Nucleus accumbens (tissue), 56 donors: Measurements from ENCODE around the gene BYSL.

Source experiments
- DNase-seq, 56 donors: peaks; one replicate each; lab custom pipeline; 2025; lab: John Stamatoyannopoulos, UW

The BYSL gene

DNA sequence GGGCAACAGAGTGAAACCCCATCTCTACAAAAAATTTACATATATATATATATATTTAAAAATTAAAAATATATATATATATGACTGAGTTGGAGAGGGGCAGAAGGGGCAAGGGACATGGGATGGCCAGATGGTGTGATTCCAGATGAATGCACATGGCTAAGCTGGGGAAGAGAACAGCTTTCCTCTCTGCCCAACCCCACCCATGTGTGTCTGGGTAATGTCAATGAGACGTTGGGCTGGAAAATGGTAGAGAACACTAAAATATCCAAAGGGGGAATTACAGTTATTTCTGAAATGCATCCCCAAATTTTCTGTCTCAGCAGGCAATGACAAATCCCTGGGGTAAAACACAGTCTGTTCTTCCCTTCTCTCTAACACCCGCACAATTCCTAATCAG is 51.5 kb downstream of the BYSL start:
- DNase-seq: no peak

DNA sequence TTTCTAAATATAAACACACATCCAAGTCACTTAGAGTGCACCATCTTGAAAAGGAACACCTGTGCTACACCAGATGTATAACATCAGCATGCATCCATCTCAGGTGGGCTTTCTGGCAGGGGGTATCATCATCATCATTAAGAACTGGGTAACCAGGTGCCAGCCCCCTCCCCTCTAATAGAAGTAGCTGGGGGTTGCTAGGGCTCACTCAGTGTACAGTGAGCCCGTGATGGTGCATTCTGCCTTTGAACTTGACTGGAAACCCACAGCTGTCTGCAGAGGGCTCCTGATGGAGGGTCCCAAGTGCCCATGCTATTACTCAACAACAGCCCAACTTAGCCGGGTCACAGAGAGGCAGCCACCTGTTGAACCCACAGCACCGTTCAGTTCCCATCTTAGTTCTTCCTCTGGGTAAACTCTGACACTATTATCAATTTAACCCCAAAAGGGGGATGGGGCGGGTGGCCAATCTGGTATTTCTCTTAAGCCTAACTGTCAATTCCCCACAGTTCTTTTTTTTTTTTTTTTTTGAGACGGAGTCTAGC is 53.1 kb downstream of the BYSL start:
- no peak for DNase-seq

DNA sequence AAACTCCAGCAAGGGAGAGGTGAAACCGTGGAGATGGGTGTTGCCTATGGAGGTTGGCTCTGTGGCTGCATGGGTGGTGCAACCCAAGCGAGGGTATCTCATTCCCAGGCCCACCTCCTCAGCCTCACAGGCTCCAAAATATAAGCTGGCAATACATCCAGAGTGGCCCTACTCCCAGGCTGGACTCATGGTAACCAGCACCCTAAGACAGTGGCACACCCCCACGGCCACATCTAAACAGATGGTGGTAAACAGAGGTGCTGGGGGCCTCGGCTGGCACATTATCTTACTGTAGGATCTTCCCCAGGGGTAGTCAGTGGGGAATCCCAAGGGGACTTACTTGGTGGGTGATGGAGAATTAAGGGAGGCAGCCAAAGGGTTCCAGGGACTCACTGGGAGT is 54.0 kb downstream of the BYSL start:
- DNase-seq: no peak

DNA sequence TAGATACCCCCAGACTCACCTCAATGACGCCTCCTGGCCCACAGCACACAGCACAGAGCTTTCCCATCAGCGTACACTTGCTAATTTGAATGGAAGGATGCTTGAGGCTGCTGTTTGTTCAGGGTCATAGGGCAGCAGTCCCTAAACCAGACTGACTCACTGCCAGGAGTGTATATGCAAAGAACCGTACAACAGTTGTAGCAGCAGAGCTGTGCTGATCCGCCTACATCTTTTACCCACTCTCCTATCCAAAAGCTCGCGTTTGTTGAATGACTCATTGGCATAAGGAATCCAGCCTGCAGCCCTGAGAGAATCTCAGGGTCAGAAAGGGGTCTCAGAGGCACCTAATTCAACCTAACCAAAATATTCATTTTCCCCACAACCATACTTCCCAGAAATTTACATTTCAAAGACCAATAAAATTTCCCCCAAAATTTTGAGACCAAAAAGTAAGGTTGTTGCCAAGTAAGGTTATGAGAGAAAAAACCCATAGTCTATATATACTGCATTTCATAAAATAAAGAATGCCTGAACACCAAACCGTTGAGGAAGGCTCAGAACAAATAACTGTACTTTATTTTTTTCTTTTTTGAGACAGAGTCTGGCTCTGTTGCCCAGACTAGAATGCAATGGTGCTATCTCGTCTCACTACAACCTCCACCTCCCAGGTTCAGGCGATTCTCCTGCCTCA is 55.6 kb downstream of the BYSL start:
- no peak for DNase-seq
